Mucosa of descending colon (tissue), 3 donors: ENCODE measurements around the gene SH3TC1. TPM values are rescaled to one million over a fixed set of nuclear protein-coding genes. Genes with fewer than 3 reads are reported as not detected.

ENCODE experiments used
- ATAC-seq: fragments of 200-7000 bp; cut with Tn5 transposase; one replicate; pipeline ENCODE4 v1.9.1; 2020; ENCODE audit warnings: mild to moderate bottlenecking, moderate library complexity
- DNase-seq, 3 donors: peaks; one replicate each; pipeline ENCODE4 v3.0.0-alpha.2; 2020
- H3K36me3 ChIP-seq: fragments of 200-600 bp; one replicate; pipeline ENCODE4 v1.8.0; 2021; ENCODE audit warnings: low read depth, mild to moderate bottlenecking
- H3K4me1 ChIP-seq: fragments of 200-600 bp; one replicate; pipeline ENCODE4 v1.8.0; 2021; ENCODE audit warnings: low read depth, mild to moderate bottlenecking
- H3K4me3 ChIP-seq: fragments of 200-600 bp; one replicate; pipeline ENCODE4 v1.8.0; 2021; ENCODE audit warnings: mild to moderate bottlenecking
- H3K9me3 ChIP-seq: fragments of 200-600 bp; one replicate; pipeline ENCODE4 v1.8.0; 2021; ENCODE audit warnings: mild to moderate bottlenecking
- intact Hi-C, 2 donors: fragments of 100-400 bp; cut with DNase I in 1 of 2; cut with micrococcal nuclease in 1 of 2; formaldehyde crosslinking; loops; one replicate each; pipeline versions ENCODE4 v1.11.0 to v1.11.1; 2022; cut with DNase I, micrococcal nuclease
- total RNA-seq, 3 donors: library from RNA; stranded (reverse); fragmentation: NEBNext Ultra II Directional in 2 of 3; extraction: Animal tissue kit (Norgen Biotek cat#: 25700) in 2 of 3; gene quantifications; one replicate each; pipeline versions ENCODE4 v1.2.1 to v1.2.4, GENCODE V29; 2021 to 2023
- TF ChIP-seq, protein P1 (sequence below): fragments of 200-600 bp; IDR thresholded peaks from one replicate; pipeline ENCODE4 v1.8.0; 2022; ENCODE audit warnings: antibody characterized with exemption, mild to moderate bottlenecking
- donor health status: DM: no; HTN: no; CAD: no; lungs with moderate emphysema.
- donor health status: DM: no; HTN: no; CAD: no.
- donor health status: DM: no; HTN: yes; CAD: no.

The SH3TC1 gene
- total RNA-seq, 3 donors from 2014 or later, result 10.3 to 13.6 (median 11.7) TPM

DNA sequence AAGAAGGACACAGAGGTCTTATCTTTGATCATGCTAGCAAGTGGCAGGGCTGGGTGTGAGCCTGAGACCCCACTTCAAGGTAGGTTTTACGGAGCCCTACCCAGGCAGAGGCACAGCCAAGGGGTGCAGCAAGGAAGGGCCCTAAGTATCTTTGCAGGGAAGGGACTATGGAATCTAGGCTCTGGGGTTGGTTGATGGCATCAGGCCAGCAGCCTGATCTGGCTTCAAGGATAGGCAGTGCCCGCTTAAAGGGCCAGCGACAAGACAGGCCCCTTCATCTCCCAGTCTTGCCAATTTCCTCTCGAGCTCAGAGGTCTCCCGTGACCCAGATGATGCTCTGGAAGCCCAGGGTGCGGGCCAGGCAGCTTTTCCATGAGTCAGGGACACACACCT lies 46.2 kb upstream of the SH3TC1 start:
- no peaks in the 10 kb centered on the region for H3K9me3 ChIP-seq
- intact Hi-C loops, result no loop called here
- DNase-seq (peak in 1 of 3 donors; percentile 33), ATAC-seq (no peak)
- peaks cover 5% of the 10 kb centered on the region for H3K4me1 ChIP-seq
- H3K36me3 ChIP-seq, result no peaks in the 10 kb centered on the region
- H3K4me3 ChIP-seq, result no peak overlapping the region
- TF ChIP-seq, protein P1, sequence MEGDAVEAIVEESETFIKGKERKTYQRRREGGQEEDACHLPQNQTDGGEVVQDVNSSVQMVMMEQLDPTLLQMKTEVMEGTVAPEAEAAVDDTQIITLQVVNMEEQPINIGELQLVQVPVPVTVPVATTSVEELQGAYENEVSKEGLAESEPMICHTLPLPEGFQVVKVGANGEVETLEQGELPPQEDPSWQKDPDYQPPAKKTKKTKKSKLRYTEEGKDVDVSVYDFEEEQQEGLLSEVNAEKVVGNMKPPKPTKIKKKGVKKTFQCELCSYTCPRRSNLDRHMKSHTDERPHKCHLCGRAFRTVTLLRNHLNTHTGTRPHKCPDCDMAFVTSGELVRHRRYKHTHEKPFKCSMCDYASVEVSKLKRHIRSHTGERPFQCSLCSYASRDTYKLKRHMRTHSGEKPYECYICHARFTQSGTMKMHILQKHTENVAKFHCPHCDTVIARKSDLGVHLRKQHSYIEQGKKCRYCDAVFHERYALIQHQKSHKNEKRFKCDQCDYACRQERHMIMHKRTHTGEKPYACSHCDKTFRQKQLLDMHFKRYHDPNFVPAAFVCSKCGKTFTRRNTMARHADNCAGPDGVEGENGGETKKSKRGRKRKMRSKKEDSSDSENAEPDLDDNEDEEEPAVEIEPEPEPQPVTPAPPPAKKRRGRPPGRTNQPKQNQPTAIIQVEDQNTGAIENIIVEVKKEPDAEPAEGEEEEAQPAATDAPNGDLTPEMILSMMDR, result no peak

DNA sequence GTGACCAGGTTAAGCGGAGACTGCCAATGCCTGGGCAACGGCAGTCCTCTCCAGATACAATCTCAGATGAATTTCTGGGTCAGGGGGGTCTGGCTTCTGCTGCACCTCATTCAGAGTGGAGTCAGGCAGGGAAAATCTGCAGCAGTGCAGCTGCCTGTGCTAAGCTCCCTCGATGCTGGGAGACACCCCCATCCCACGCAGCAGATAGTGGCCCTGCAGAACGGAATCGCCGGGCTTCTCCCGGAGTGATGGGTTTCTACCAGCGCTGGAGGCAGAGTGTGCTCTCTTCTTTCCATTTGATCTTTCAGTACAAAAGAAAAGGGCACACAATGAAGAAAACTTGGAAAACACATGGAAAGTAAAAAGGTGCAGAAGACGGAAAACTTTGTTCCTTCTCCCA lies 45.6 kb upstream of the SH3TC1 start:
- Histone ChIP-seq H3K9me3 (no peaks in the 10 kb centered on the region), H3K36me3 (no peaks in the 10 kb centered on the region), H3K4me3 (no peak overlapping the region), H3K4me1 (peaks cover 7% of the 10 kb centered on the region)
- ATAC-seq (no peak), DNase-seq (peak in 1 of 3 donors; percentile 25)
- intact Hi-C loops, result no loop called here
- TF ChIP-seq, protein P1, result no peak

DNA sequence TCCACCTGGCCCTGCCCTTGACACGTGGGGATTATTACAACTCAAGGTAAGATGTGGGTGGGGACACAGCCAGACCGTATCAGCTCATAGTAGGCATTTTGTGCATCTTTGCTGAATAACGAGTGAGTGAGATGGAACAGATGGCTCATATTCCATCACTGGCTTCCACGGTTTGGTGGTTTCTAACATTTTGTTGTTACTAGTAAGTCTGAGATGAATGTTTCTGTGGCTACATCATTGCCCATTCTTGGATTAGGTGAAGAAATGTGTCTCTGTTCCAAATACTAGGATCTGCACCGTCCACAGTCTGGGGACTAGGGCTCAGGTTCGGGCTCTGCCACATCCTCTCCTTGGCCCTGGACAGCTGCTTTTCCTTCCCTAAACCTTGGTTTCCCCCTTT lies 44.0 kb upstream of the SH3TC1 start:
- intact Hi-C loops, result no loop called here
- TF ChIP-seq, protein P1, result no peak
- H3K4me1 ChIP-seq, result peaks cover 7% of the 10 kb centered on the region
- ATAC-seq (no peak), DNase-seq (no peak)
- no peaks in the 10 kb centered on the region for H3K36me3 ChIP-seq
- H3K4me3 ChIP-seq, result no peak overlapping the region
- H3K9me3 ChIP-seq, result no peaks in the 10 kb centered on the region

DNA sequence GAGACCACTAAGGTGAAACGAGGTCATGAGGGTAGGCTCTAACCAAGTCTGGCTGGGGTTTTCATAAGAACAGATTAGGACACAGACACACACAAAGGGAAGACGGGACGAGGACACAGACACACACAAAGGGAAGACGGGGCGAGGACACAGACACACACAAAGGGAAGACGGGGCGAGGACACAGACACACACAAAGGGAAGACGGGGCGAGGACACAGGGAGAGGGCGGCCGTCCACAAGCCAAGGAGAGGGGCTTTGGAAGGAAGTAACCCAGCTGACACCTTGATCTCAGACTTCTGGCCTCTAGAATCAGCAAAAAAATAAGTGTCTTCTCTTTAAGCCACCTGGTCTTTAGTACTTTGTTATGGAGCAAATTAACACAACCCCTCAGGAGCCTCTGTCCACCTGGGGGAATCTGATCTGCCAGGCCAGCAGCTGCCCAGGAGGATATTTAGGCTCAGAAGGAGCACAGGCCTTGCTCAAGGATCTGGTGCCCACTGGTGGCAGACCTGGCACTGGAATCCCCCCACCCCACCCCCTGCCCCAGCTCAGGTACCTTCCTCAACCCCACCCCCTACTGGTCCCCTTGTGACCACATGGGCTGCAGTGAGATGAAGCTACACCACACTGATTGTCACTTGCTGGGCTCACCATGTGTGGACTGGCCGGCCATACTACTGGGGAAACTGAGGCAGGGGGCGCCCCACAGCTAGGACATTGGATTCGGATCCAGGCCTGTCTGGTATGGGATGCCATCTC lies 43.2 kb upstream of the SH3TC1 start:
- intact Hi-C loops, result no loop called here
- Histone ChIP-seq H3K4me1 (peaks cover 9% of the 10 kb centered on the region), H3K36me3 (no peaks in the 10 kb centered on the region), H3K9me3 (no peaks in the 10 kb centered on the region), H3K4me3 (no peak overlapping the region)
- ATAC-seq (no peak), DNase-seq (peak in 1 of 3 donors; percentile 24)
- TF ChIP-seq, protein P1, result no peak

DNA sequence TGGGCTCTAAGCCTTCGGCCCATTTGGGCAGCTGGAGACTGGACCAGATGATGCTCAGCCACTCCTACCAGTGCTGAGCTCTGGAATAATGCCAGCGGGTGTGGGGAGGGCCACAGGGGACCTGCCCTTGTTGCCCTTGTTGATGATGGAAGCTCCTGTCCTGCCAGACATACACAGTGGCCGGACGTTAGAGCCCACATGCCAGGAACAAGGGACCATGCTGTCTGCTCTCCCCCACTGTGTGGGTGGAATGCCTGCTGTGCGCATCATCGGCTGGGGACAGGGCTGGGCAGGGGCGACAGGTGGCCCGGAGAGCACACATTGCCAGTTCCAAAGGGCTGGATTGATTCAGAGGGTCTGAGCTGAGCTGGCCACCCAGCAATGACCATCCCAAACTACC lies 42.5 kb upstream of the SH3TC1 start:
- Histone ChIP-seq H3K4me3 (no peak overlapping the region), H3K9me3 (no peaks in the 10 kb centered on the region), H3K4me1 (peaks cover 9% of the 10 kb centered on the region), H3K36me3 (no peaks in the 10 kb centered on the region)
- no peak for ATAC-seq
- peak in 1 of 3 donors; percentile 43 for DNase-seq
- intact Hi-C loops, result no loop called here
- TF ChIP-seq, protein P1, result no peak
